Measurements from ENCODE around the gene GAL3ST3.

The GAL3ST3 gene

GRCh38 chr11:66068154-66068821 lies 19.3 kb upstream of the GAL3ST3 start:
- Histone ChIP-seq H3K9me2 (ENCODE audit: low read depth, low read length) (no peaks in the 10 kb centered on the region), H3F3A (ENCODE audit: insufficient read depth, low read length) (peaks cover 11% of the 10 kb centered on the region; the same call in 1 of the 2 replicates), H4K20me1 (ENCODE audit: insufficient read depth, low read length) (no peaks in the 10 kb centered on the region), H3K4me1 (ENCODE audit: insufficient read depth, low read length, severe bottlenecking) (peaks cover 39% of the 10 kb centered on the region), H3K9ac (ENCODE audit: low read length) (no peak overlapping the region; the same call in 1 of the 2 replicates), H3K27me3 (ENCODE audit: insufficient read depth, low read length) (no peaks in the 10 kb centered on the region), H3K4me3 (ENCODE audit: low read depth, low read length, poor library complexity, severe bottlenecking) (no peak overlapping the region), H3K4me2 (ENCODE audit: low read length) (peak overlapping the region; percentile 72; the same call in 1 of the 2 replicates), H3K36me3 (ENCODE audit: insufficient read depth, low read length) (peaks cover 68% of the 10 kb centered on the region), H3K79me2 (ENCODE audit: insufficient read depth, low read length) (peaks cover 15% of the 10 kb centered on the region), H2AFZ (ENCODE audit: low read length) (no peak overlapping the region), H3K9me3 (ENCODE audit: low read length) (0 out of 2 replicates have a peak, but pooled peaks cover 5% of the 10 kb centered on the region), H3K27ac (ENCODE audit: low read depth, low read length, poor library complexity, severe bottlenecking) (peak overlapping the region; percentile 91)
- no peak for TF ChIP-seq EZH2 (IDR thresholded peaks at IDR 0.05; ENCODE audit: borderline replicate concordance, low read length)
- peak; percentile 93 for TF ChIP-seq CTCF (IDR thresholded peaks at IDR 0.05; ENCODE audit: low read length)

- Histone ChIP-seq H3K9ac (ENCODE audit: low read length) (no peak overlapping the region), H3K27me3 (ENCODE audit: insufficient read depth, low read length) (no peaks in the 10 kb centered on the region), H3K27ac (ENCODE audit: low read depth, low read length, poor library complexity, severe bottlenecking) (no peak overlapping the region), H4K20me1 (ENCODE audit: insufficient read depth, low read length) (no peaks in the 10 kb centered on the region), H2AFZ (ENCODE audit: low read length) (no peak overlapping the region), H3K9me3 (ENCODE audit: low read length) (0 out of 2 replicates have a peak, but pooled peaks cover 5% of the 10 kb centered on the region), H3K79me2 (ENCODE audit: insufficient read depth, low read length) (peaks cover 14% of the 10 kb centered on the region), H3K4me3 (ENCODE audit: low read depth, low read length, poor library complexity, severe bottlenecking) (no peak overlapping the region), H3K4me1 (ENCODE audit: insufficient read depth, low read length, severe bottlenecking) (peaks cover 32% of the 10 kb centered on the region), H3K4me2 (ENCODE audit: low read length) (no peak overlapping the region), H3F3A (ENCODE audit: insufficient read depth, low read length) (peaks cover 11% of the 10 kb centered on the region), H3K36me3 (ENCODE audit: insufficient read depth, low read length) (peaks cover 68% of the 10 kb centered on the region), H3K9me2 (ENCODE audit: low read depth, low read length) (no peaks in the 10 kb centered on the region)
- no peak for TF ChIP-seq EZH2 (IDR thresholded peaks at IDR 0.05; ENCODE audit: borderline replicate concordance, low read length)
- no peak for TF ChIP-seq CTCF (IDR thresholded peaks at IDR 0.05; ENCODE audit: low read length)
These were observed 18.7 kb upstream of the GAL3ST3 start for GRCh38 chr11:66067640-66068039.

- Histone ChIP-seq H2AFZ (ENCODE audit: low read length) (no peak overlapping the region), H3K9me3 (ENCODE audit: low read length) (0 out of 2 replicates have a peak, but pooled peaks cover 5% of the 10 kb centered on the region), H3K4me3 (ENCODE audit: low read depth, low read length, poor library complexity, severe bottlenecking) (no peak overlapping the region), H3F3A (ENCODE audit: insufficient read depth, low read length) (peaks cover 11% of the 10 kb centered on the region), H4K20me1 (ENCODE audit: insufficient read depth, low read length) (no peaks in the 10 kb centered on the region), H3K27ac (ENCODE audit: low read depth, low read length, poor library complexity, severe bottlenecking) (no peak overlapping the region), H3K36me3 (ENCODE audit: insufficient read depth, low read length) (peaks cover 74% of the 10 kb centered on the region), H3K9ac (ENCODE audit: low read length) (no peak overlapping the region), H3K79me2 (ENCODE audit: insufficient read depth, low read length) (peaks cover 9% of the 10 kb centered on the region), H3K4me2 (ENCODE audit: low read length) (no peak overlapping the region), H3K4me1 (ENCODE audit: insufficient read depth, low read length, severe bottlenecking) (peaks cover 23% of the 10 kb centered on the region), H3K27me3 (ENCODE audit: insufficient read depth, low read length) (no peaks in the 10 kb centered on the region), H3K9me2 (ENCODE audit: low read depth, low read length) (no peaks in the 10 kb centered on the region)
- TF ChIP-seq CTCF (IDR thresholded peaks at IDR 0.05; ENCODE audit: low read length) = no peak
- TF ChIP-seq EZH2 (IDR thresholded peaks at IDR 0.05; ENCODE audit: borderline replicate concordance, low read length) = no peak
These were observed 17.8 kb upstream of the GAL3ST3 start for GRCh38 chr11:66066751-66067150.

Data from OCI-LY1 (cell line).